Kidney (tissue), 14 donors: ENCODE measurements around the gene IL18BP. TPM values are rescaled to one million over a fixed set of nuclear protein-coding genes. Genes with fewer than 3 reads are reported as not detected.

Experiments used
- DNase-seq, 5 donors: peaks; one replicate each; pipeline ENCODE4 v3.0.0-alpha.2; 2013 to 2020
- FAIRE-seq: peaks from 2 replicates; lab custom pipeline; 2012; peaks lifted over from hg19 to GRCh38; lab: Jason Lieb, UNC
- H3K27ac ChIP-seq, 2 donors: one replicate each; pipeline ENCODE4 v1.7.0; 2013; ENCODE audit warnings: low read depth in 2 of 2, low read length in 2 of 2, inconsistent platforms in 1 of 2
- H3K27me3 ChIP-seq: one replicate; pipeline ENCODE4 v1.7.1; 2013; ENCODE audit warnings: low read length, inconsistent platforms; ENCODE audit not compliant: control insufficient read depth, insufficient read depth
- H3K36me3 ChIP-seq, 3 donors: one replicate each; pipeline versions ENCODE4 v1.7.0 to v1.7.1; 2013; ENCODE audit warnings: low read length in 3 of 3, control low read depth in 1 of 3, inconsistent platforms in 1 of 3; ENCODE audit not compliant: insufficient read depth in 3 of 3, control insufficient read depth in 2 of 3
- H3K4me1 ChIP-seq, 3 donors: one replicate each; pipeline versions ENCODE4 v1.7.0 to v1.7.1; 2013; ENCODE audit warnings: low read length in 3 of 3, inconsistent platforms in 1 of 3, low read depth in 1 of 3; ENCODE audit not compliant: control insufficient read depth in 2 of 3, insufficient read depth in 2 of 3
- H3K4me3 ChIP-seq, 3 donors: one replicate each; pipeline versions ENCODE4 v1.7.0 to v1.8.1; 2013; ENCODE audit warnings: low read length in 3 of 3, control low read depth in 1 of 3, inconsistent platforms in 1 of 3
- H3K9ac ChIP-seq, 3 donors: one replicate each; pipeline versions ENCODE4 v1.7.0 to v1.7.1; 2013; ENCODE audit warnings: low read length in 3 of 3, control low read depth in 1 of 3, inconsistent platforms in 1 of 3
- H3K9me3 ChIP-seq, 3 donors: one replicate each; pipeline versions ENCODE4 v1.7.0 to v1.7.1; 2013; ENCODE audit warnings: low read length in 3 of 3, control low read depth in 1 of 3, inconsistent platforms in 1 of 3; ENCODE audit not compliant: control insufficient read depth in 2 of 3, insufficient read depth in 1 of 3
- intact Hi-C: fragments of 100-400 bp; cut with DNase I; formaldehyde crosslinking; loops from one replicate; pipeline ENCODE4 v1.11.1; 2022
- polyA plus RNA-seq: library from polyadenylated mRNA; stranded (reverse); fragments of 350-450 nt; fragmentation: Illumina TruSeq; extraction: RNeasy Lipid Tissue Mini Kit (QIAGEN cat#74804); gene quantifications from one replicate; pipeline ENCODE4 v1.2.3, GENCODE V29; 2014; ENCODE audit warnings: low read depth, low replicate concordance; ENCODE audit not compliant: insufficient read depth
- total RNA-seq: library from RNA; stranded (reverse); fragmentation: NEBNext Ultra II Directional; extraction: Animal tissue kit (Norgen Biotek cat#: 25700); gene quantifications from one replicate; pipeline ENCODE4 v1.2.1, GENCODE V29; 2021
- TF ChIP-seq, protein P1 (sequence below): IDR thresholded peaks from 3 replicates; pipeline ENCODE4 v1.5.1; 2012; ENCODE audit warnings: mild to moderate bottlenecking, moderate library complexity, borderline replicate concordance; ENCODE audit not compliant: insufficient read depth; ENCODE audit errors: extremely low read depth
- donor health status: control.
- donor health status: control.
- donor health status: control.
- donor health status: control.
- donor health status: control.
- donor health status: DM: yes; HTN: yes; CAD: no.
- donor health status: Normal renal cell carcinoma (clear cell type).

The IL18BP gene
- total and polyA plus RNA-seq, 2 donors from 2014 or later: 19.5 to 21.1 TPM

GRCh38 chr11:72002841-72003775, 4.4 kb downstream of the IL18BP start:
- FAIRE-seq (no peak), DNase-seq (no peak)
- Histone ChIP-seq H3K9me3 (no peaks in the 10 kb centered on the region), H3K4me1 (peaks cover 0 to 20% (median 12%) of the 10 kb centered on the region in 3 donors), H3K9ac (no peak overlapping the region), H3K27me3 (no peaks in the 10 kb centered on the region), H3K27ac (no peak overlapping the region), H3K36me3 (peaks cover 6 to 54% (median 53%) of the 10 kb centered on the region in 3 donors), H3K4me3 (no peak overlapping the region)
- TF ChIP-seq, protein P1, sequence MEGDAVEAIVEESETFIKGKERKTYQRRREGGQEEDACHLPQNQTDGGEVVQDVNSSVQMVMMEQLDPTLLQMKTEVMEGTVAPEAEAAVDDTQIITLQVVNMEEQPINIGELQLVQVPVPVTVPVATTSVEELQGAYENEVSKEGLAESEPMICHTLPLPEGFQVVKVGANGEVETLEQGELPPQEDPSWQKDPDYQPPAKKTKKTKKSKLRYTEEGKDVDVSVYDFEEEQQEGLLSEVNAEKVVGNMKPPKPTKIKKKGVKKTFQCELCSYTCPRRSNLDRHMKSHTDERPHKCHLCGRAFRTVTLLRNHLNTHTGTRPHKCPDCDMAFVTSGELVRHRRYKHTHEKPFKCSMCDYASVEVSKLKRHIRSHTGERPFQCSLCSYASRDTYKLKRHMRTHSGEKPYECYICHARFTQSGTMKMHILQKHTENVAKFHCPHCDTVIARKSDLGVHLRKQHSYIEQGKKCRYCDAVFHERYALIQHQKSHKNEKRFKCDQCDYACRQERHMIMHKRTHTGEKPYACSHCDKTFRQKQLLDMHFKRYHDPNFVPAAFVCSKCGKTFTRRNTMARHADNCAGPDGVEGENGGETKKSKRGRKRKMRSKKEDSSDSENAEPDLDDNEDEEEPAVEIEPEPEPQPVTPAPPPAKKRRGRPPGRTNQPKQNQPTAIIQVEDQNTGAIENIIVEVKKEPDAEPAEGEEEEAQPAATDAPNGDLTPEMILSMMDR: no peak
- intact Hi-C loops: no loop called here

DNA sequence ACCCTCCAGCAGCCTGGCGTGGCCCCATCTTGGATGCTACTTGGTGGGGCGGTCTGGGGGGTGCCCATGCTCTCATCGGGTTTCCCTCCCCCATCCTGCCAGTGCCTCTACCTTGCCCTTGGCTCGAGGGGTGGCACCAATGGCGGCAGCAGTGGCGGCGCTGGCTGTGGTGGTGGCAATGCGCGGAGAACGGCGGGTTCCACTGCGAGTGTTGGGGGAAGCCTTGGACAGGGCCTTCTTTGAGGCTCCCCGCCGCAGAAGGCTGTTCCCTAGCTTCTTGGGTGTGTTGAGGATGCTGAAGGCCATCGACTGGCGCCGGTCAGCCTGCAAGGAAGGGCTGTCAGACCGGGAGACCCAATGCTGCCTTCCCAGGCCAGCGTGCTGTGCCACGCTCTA, 5.1 kb downstream of the IL18BP start:
- TF ChIP-seq, protein P1: no peak
- Histone ChIP-seq H3K9ac (no peak overlapping the region), H3K9me3 (no peaks in the 10 kb centered on the region), H3K4me3 (no peak overlapping the region), H3K27me3 (no peaks in the 10 kb centered on the region), H3K27ac (no peak overlapping the region), H3K36me3 (peaks cover 6 to 60% (median 59%) of the 10 kb centered on the region in 3 donors), H3K4me1 (peaks cover 0 to 20% (median 12%) of the 10 kb centered on the region in 3 donors)
- intact Hi-C loops: no loop called here
- FAIRE-seq (no peak), DNase-seq (peak in 1 of 5 donors; percentile 68)

DNA sequence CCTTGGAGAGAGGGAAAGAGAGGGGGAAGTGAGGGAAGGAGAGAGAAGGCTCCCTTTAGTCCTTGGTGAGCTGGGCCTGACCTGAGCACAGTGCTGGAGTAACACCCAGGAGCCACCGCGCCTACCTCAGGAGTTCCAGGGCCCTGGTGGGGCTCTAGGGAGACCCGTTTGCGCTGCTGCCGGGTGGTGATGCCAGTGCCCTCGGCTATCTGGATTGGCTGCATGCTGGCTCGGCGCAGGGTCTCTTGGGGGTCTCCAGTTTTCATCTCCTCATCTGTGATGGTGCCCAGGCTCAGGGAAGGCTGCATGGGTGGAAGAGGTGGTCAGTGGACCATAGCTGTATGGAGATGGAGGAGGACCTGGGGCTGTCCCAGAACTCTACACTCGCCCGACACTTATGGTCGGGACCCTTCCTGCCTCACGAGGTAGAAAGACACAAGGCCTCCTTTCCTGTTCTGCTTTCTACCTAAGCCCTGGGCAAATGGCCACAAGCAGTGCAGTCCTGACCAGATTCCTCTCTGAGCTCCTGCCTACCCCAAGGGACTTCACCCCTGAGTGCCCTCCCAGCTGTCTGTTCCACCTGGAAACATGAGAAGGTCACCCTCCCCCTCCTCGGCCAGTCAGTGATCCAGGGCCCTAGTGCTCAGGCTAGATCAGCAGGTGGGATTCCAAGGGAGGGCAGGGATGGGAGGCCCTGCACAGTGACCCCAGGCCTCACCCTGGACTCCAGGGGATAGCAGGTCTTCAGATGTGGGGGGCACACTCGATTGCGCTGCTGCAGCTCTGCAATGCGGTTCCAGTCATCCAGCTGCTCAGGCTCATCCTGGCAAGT, 6.0 kb downstream of the IL18BP start:
- peak in 2 of 5 donors; percentile 34 for DNase-seq
- Histone ChIP-seq H3K4me3 (no peak overlapping the region), H3K9me3 (no peaks in the 10 kb centered on the region), H3K36me3 (peaks cover 8 to 68% (median 62%) of the 10 kb centered on the region in 3 donors), H3K4me1 (peaks cover 0 to 11% (median 9%) of the 10 kb centered on the region in 3 donors), H3K9ac (no peak overlapping the region), H3K27me3 (no peaks in the 10 kb centered on the region), H3K27ac (no peak overlapping the region)
- no peak for FAIRE-seq
- TF ChIP-seq, protein P1: no peak
- intact Hi-C loops: no loop called here
